Ureter (tissue), 1 donor: ENCODE results near the gene SDK1. TPM values are rescaled to one million over a fixed set of nuclear protein-coding genes. Genes with fewer than 3 reads are reported as not detected.

Experiments used
- DNase-seq: peaks from one replicate; pipeline ENCODE4 v3.0.0-alpha.2; 2020; ENCODE audit warnings: low spot score
- total RNA-seq: library from RNA; stranded (reverse); gene quantifications from one replicate; pipeline ENCODE4 v1.2.4, GENCODE V29; 2023
- donor health status: DM: yes; HTN: yes; CAD: no.

The SDK1 gene
- total RNA-seq, 1 donor from 2014 or later: 27.3 TPM

DNA sequence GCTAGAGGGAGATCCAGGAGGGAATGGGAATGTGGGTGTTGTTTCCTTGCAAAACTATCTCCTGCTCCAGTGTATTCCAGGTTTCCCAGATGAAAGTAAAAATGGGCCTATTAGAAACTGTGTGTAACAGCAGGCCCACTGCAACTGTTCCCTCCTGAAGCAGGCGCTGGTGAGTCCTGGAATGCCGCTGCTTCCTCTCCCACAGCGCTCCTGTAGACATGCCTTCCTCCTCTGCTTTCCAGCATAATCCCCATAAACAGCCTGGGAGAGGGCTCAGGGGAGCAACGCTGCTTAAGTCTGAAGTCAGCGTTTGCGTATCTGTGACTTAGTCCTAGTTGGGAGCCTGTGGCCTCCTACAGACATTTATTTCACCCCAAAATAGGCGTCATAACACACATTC, 830.0 kb downstream of the SDK1 start:
- no peak for DNase-seq

GRCh38 chr7:4132221-4132620, 831.2 kb downstream of the SDK1 start:
- DNase-seq: no peak

DNA sequence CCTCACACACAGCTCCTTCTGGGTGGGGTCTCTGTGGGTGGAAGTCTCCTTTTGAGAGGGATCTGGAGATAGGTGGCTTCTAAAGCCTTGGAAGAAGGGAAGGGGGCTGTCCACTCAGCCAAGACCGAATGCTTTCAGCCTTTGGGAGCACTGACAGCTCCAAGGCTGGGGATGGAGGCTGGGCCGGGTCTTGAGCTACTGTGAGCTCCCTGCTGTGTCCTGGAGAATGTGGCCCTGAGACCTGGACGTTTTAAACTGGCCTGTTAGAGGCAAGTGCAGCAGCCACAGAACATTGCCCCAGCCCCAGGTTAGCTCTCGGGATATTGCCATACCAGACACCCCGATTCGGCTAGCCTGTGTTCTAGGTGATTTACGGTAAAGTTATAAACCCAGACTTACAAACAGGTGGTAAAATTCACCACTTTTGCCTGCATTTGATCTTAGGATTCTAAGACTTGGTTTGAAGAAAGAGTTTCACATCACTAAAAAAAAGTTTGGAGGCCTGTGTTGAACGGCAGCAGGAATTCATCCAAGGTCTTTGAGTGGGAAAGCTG, 832.5 kb downstream of the SDK1 start:
- DNase-seq: no peak

DNA sequence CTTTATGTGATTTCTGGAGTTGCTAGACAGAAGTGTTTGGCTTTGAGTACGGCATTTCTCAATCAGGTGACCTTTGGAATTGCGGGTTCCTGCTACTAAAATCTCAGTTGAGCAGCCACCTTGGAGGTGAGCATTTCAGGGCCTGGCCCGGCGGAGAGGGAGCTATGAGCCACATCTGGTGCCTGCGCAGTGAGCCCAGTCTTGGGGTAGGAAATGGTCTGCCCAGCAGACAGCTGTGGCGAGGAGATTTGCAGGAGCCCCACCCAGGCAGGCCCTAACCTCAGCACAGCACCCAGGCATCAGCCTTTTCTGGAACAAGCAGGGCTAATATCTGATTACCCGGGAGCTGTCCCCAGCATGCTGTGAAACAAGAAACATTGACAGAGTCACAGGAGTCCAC, 833.2 kb downstream of the SDK1 start:
- DNase-seq: no peak

GRCh38 chr7:4134631-4135030, 833.6 kb downstream of the SDK1 start:
- no peak for DNase-seq

GRCh38 chr7:4135301-4135700, 834.2 kb downstream of the SDK1 start:
- DNase-seq: no peak

DNA sequence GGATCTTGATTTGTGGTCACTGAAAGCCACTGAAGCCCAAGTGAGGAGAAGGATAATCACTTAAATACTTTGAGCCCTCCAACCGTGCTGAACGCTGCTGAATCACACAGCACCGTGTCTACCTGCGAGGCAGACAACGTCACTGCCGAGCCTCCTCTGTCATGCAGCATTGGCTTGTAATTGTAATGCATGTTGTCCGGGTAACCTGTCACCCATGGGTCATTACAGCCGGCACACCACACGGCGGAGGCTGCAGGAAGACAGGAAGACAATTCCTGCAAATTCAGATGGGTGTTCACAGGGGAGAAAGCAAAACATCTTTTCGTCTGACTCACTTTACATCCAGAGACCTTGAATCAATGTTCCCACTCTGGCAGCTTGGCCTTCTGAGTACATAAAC, 835.0 kb downstream of the SDK1 start:
- DNase-seq: no peak

- DNase-seq: no peak
Measured at GRCh38 chr7:4136501-4137110, 835.6 kb downstream of the SDK1 start.

DNA sequence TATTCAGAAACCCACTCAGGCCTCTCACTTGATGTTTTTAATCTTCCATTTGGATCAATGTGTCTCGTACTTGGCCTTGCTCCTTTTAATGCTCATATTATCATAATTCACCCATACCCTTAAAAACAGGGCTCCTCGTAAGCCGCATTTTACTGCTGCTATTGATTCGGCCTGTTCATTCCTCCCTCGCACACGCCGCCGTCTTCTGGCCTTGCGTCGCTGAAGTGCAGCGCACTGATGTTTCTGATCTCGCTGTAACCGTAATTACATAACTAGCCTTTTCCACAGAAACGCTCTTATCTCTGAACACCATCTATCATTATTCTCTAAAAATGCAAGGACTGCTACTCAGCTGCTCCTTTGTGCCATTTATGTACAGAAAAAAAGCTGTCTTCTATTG, 836.5 kb downstream of the SDK1 start:
- DNase-seq: no peak

DNA sequence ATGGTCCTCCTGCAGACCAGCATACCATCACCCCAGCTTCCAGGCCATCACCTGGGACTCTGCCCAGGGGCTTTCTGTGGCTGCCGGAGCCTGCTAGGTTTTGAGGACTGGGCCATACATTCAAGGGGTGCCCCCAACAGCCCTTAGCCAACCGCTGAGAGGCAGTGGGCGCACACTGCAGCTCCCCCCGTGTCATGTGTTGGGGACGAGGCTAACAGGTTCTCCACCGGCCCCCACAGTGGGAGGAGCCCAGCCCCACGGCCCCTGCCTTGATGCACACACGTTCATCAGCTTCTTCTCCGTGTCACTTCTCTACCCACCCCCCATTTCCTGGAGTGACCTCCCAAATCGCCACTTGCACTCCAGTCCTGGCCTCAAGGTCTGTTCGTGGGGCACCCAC, 837.8 kb downstream of the SDK1 start:
- no peak for DNase-seq

DNA sequence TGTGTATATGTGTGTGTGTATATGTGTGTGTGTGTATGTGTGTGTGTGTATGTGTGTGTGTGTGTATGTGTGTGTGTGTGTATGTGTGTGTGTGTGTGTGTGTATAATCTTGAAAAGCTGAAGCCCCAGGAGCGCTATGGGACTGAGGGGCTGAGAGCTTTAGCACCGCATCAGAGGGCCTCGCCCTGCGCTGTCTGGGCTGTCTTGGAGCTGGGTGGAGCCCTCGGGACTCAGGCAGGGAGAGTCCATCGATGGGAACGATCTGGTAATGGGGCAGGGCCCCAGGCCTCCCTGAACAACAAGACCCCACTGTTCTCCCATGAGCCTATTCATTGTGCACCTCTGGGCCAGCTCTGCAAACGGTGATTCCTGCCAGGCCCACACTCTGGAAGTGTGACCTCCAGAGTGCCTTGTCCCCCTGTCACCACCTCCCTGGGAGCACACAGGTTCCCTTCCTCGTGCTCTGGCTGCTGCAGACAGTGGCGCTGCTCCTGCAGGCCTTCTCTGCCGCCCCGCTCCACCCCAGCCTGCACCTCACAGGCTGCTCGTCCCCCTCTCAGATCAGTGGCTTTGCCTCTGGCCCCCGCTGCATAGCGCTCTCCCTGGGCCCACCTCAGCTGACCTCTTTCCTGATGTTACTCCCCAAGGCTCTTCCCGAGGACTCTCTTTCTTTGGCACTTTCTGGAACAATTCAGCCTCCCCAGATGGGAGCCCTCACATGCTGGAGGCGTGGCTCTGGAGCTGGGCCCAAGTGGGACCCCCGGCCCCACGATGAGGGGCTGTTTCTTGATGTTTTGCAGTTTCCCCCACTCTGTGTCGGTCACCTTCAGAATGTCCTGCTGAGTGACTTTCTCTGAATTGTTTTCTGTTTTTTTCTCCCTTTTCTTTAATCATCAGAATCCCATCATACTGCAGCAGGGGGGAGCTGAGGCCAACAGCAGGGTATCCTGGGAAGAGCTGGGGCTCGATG, 838.9 kb downstream of the SDK1 start:
- no peak for DNase-seq

- no peak for DNase-seq
Measured at GRCh38 chr7:4140933-4141332, 839.9 kb downstream of the SDK1 start.

- no peak for DNase-seq
Measured at GRCh38 chr7:4143006-4143405, 842.0 kb downstream of the SDK1 start.

- no peak for DNase-seq
Measured at GRCh38 chr7:4143511-4144171, 842.6 kb downstream of the SDK1 start.

DNA sequence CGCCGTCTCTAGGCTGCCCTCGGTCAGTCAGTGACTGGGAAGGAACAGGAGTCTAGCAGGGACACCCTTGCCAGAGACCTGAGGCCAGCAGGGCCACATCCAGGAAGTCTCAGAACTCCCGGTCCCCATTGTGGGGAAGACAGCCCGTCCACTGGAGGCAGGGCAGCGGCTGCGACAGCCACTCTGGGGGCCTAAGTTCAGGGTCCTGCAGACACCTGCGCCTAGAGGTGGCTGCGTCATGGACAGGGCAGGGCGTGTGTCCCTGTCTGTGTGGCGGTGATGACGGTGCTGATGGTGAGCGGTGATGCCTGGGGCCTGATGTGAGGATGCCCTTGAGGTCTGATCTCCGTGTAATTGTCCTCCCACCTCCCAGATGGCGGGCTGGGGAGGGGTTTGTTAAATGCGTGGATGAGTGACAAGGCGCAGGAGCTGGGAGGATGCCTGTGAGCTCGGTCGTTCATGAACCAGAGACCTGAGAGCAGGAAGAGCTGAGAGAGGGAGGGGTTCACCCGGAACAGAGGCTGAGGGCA, 843.2 kb downstream of the SDK1 start:
- no peak for DNase-seq

GRCh38 chr7:4144811-4145510, 843.9 kb downstream of the SDK1 start:
- peak; percentile 54 for DNase-seq

DNA sequence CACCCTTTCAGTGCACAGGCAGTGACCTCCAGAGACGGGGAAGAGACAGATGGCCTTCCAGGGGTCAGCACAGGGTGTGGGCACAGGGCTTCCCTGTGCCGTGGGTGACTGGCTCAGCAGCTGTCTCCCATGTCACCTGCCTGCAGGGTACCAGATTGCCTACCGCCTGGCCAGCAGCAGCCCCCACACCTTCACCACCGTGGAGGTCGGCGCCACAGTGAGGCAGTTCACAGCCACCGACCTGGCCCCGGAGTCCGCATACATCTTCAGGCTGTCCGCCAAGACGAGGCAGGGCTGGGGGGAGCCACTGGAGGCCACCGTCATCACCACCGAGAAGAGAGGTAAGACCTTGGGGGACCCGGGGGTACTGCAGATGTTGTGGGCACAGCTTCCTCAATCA, 844.5 kb downstream of the SDK1 start:
- DNase-seq: no peak

- DNase-seq: no peak
Measured at GRCh38 chr7:4147926-4148620, 847.0 kb downstream of the SDK1 start.

DNA sequence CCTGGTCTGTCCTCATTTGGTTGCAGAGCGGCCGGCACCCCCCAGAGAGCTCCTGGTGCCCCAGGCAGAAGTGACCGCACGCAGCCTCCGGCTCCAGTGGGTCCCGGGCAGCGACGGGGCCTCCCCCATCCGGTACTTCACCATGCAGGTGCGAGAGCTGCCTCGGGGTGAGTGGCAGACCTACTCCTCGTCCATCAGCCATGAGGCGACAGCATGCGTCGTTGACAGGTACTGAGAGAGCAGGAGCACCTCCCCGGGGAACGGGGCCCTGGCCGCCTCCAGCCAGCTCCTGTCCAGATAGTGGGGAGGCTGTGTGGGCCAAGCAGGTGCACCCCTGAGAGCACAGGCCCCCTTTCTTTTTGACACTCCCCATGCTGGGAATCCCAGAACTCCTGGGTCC, 848.2 kb downstream of the SDK1 start:
- no peak for DNase-seq

- no peak for DNase-seq
Measured at GRCh38 chr7:4149645-4150044, 848.6 kb downstream of the SDK1 start.

- DNase-seq: no peak
Measured at GRCh38 chr7:4150731-4151130, 849.7 kb downstream of the SDK1 start.
